Suprapubic skin (tissue), 4 donors: ENCODE data around the gene PODXL. TPM values are rescaled to one million over a fixed set of nuclear protein-coding genes. Genes with fewer than 3 reads are reported as not detected.

Source experiments
- DNase-seq, 2 donors: peaks; one replicate each; pipeline ENCODE4 v3.0.0-alpha.2; 2019; ENCODE audit warnings: low spot score in 2 of 2
- H3K27ac ChIP-seq: fragments of 200-600 bp; sonication (generic); one replicate; pipeline ENCODE4 v1.5.1; 2019
- H3K27me3 ChIP-seq: fragments of 200-600 bp; sonication (generic); one replicate; pipeline ENCODE4 v1.5.1; 2019
- H3K36me3 ChIP-seq: fragments of 200-600 bp; sonication (generic); one replicate; pipeline ENCODE4 v1.5.1; 2019
- H3K4me1 ChIP-seq: fragments of 200-600 bp; sonication (generic); one replicate; pipeline ENCODE4 v1.5.1; 2019
- H3K4me3 ChIP-seq: fragments of 200-600 bp; sonication (generic); one replicate; pipeline ENCODE4 v1.5.1; 2019; ENCODE audit warnings: mild to moderate bottlenecking
- H3K9me3 ChIP-seq: fragments of 200-600 bp; sonication (generic); one replicate; pipeline ENCODE4 v1.5.1; 2019
- CTCF ChIP-seq, 2 donors: fragments of 200-600 bp in 1 of 2; fragments of 450-650 bp in 1 of 2; sonication (generic) in 1 of 2; IDR thresholded peaks; one replicate each; pipeline ENCODE4 v1.5.1; 2016 to 2019; ENCODE audit warnings: antibody characterized with exemption in 2 of 2, mild to moderate bottlenecking in 1 of 2, moderate library complexity in 1 of 2
- EP300 ChIP-seq: sonication (generic); formaldehyde crosslinking; IDR thresholded peaks from one replicate; pipeline ENCODE4 v1.6.1; 2017; ENCODE audit warnings: antibody characterized with exemption
- POLR2A ChIP-seq, 2 donors: fragments of 450-650 bp; IDR thresholded peaks; one replicate each; pipeline ENCODE4 v1.6.1; 2017; ENCODE audit warnings: antibody characterized with exemption in 2 of 2, mild to moderate bottlenecking in 2 of 2, moderate library complexity in 2 of 2
- POLR2AphosphoS5 ChIP-seq, 3 donors: sonication (generic); formaldehyde crosslinking; IDR thresholded peaks; one replicate each; pipeline ENCODE4 v1.6.1; 2017; ENCODE audit warnings: antibody characterized with exemption in 3 of 3
- WGBS: methylation state at CpG from one replicate; pipeline ENCODE4 v1.1.5; 2018; 5-methylcytosine and 5-hydroxymethylcytosine counted together
- total RNA-seq, 4 donors: library from RNA; depleted of rRNA; stranded (reverse); fragments of >200 nt; gene quantifications; one replicate each; pipeline ENCODE4 v1.1.0, GENCODE V29; 2016

Gene PODXL
- total RNA-seq, 4 donors from 2014 or later = 10.2 to 27.9 (median 17.8) TPM

- WGBS = 46% methylated on average over 10 of the region's 13 CpGs
- H3K36me3 ChIP-seq = no peaks in the 10 kb centered on the region
- no peaks in the 10 kb centered on the region for H3K27me3 ChIP-seq
- H3K9me3 ChIP-seq = no peaks in the 10 kb centered on the region
- no peak overlapping the region for H3K4me3 ChIP-seq
- peak in 1 of 2 donors; percentile 44 for DNase-seq
- peaks cover 7% of the 10 kb centered on the region for H3K4me1 ChIP-seq
- no peak for TF ChIP-seq POLR2AphosphoS5 (IDR thresholded peaks at IDR 0.05)
- TF ChIP-seq POLR2A (IDR thresholded peaks at IDR 0.05) = no peak
- TF ChIP-seq EP300 = no peak
- TF ChIP-seq CTCF (IDR thresholded peaks at IDR 0.05) = no peak
- H3K27ac ChIP-seq = peak overlapping the region; percentile 27
Observed at GRCh38 chr7:131538071-131538812, 18.2 kb downstream of the PODXL start.

- 81% methylated on average over 10 of the region's 12 CpGs for WGBS
Observed at GRCh38 chr7:131537571-131537978, 18.9 kb downstream of the PODXL start.

GRCh38 chr7:131536361-131536849 lies 20.0 kb downstream of the PODXL start:
- Histone ChIP-seq H3K4me3 (no peak overlapping the region), H3K36me3 (no peaks in the 10 kb centered on the region), H3K27ac (no peak overlapping the region), H3K9me3 (no peaks in the 10 kb centered on the region), H3K4me1 (peaks cover 7% of the 10 kb centered on the region), H3K27me3 (no peaks in the 10 kb centered on the region)
- TF ChIP-seq CTCF (IDR thresholded peaks at IDR 0.05) = no peak
- no peak for TF ChIP-seq POLR2AphosphoS5 (IDR thresholded peaks at IDR 0.05)
- TF ChIP-seq EP300 = no peak
- no peak for TF ChIP-seq POLR2A (IDR thresholded peaks at IDR 0.05)
- DNase-seq = no peak
- 55% methylated on average over 7 of the region's 7 CpGs for WGBS

More at GRCh38 chr7:131537571-131537978, 18.9 kb downstream of the PODXL start:
- no peaks in the 10 kb centered on the region for H3K9me3 ChIP-seq
- TF ChIP-seq POLR2AphosphoS5 (IDR thresholded peaks at IDR 0.05) (no peak), EP300 (no peak), POLR2A (IDR thresholded peaks at IDR 0.05) (no peak), CTCF (IDR thresholded peaks at IDR 0.05) (no peak)
- no peak for DNase-seq
- H3K4me3 ChIP-seq = no peak overlapping the region
- H3K27ac ChIP-seq = peak overlapping the region; percentile 27
- H3K4me1 ChIP-seq = peaks cover 7% of the 10 kb centered on the region
- H3K36me3 ChIP-seq = no peaks in the 10 kb centered on the region
- H3K27me3 ChIP-seq = no peaks in the 10 kb centered on the region

GRCh38 chr7:131533566-131534561 lies 22.6 kb downstream of the PODXL start:
- Histone ChIP-seq H3K27ac (no peak overlapping the region), H3K4me3 (no peak overlapping the region), H3K4me1 (peaks cover 7% of the 10 kb centered on the region), H3K27me3 (no peaks in the 10 kb centered on the region), H3K36me3 (no peaks in the 10 kb centered on the region), H3K9me3 (no peaks in the 10 kb centered on the region)
- TF ChIP-seq POLR2A (IDR thresholded peaks at IDR 0.05) (no peak), EP300 (no peak), CTCF (IDR thresholded peaks at IDR 0.05) (no peak), POLR2AphosphoS5 (IDR thresholded peaks at IDR 0.05) (no peak)
- no peak for DNase-seq
- WGBS = 89% methylated on average over 12 of the region's 15 CpGs
